Measurements from ENCODE around the gene MTX1.

DNA sequence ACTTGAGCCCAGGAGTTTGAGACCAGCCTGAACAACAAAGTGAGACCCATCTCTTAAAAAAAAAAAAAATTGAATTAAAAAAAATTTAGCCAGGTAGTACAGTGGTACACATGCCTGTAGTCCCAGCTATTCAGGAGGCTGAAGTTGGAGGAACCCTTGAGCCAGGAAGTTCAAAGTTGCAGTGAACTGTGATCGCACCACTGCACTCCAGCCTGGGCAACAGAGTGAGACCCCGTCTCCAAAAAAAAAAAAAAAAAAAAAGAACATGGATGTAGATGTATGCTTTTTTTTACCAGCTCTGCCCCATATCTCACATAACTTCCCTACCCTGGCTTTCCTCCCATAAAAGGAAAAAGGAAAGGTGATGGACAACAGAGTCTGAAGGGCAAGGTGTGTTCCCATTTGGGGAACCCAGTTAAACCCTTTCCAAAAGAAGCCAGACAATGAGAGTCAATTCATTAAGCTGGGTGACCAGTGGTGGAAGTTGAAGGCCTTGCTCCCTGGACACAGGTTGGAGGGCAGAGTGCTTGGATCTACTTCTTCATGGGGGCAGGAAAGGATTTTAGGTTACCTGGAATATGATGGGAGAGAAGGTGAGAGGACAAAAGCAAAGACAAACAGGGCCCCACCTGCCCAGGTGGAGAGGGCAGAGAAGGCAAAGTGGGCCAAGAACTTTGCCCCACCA, 38.3 kb upstream of the MTX1 start:
- TF ChIP-seq, protein P1, sequence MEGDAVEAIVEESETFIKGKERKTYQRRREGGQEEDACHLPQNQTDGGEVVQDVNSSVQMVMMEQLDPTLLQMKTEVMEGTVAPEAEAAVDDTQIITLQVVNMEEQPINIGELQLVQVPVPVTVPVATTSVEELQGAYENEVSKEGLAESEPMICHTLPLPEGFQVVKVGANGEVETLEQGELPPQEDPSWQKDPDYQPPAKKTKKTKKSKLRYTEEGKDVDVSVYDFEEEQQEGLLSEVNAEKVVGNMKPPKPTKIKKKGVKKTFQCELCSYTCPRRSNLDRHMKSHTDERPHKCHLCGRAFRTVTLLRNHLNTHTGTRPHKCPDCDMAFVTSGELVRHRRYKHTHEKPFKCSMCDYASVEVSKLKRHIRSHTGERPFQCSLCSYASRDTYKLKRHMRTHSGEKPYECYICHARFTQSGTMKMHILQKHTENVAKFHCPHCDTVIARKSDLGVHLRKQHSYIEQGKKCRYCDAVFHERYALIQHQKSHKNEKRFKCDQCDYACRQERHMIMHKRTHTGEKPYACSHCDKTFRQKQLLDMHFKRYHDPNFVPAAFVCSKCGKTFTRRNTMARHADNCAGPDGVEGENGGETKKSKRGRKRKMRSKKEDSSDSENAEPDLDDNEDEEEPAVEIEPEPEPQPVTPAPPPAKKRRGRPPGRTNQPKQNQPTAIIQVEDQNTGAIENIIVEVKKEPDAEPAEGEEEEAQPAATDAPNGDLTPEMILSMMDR (conservative IDR thresholded peaks at IDR 0.05; ENCODE audit: low read length) = no peak
- TF ChIP-seq EZH2phosphoT487 (IDR thresholded peaks at IDR 0.05; ENCODE audit: borderline replicate concordance) = no peak
